A673 (cell line): Measurements from ENCODE around the gene ADAMTSL3. TPM values are rescaled to one million over a fixed set of nuclear protein-coding genes. Genes with fewer than 3 reads are reported as not detected.

Source experiments
- BruUV-seq: library from RNA; stranded (reverse); fragments of 400-500 nt; replicated peaks from 2 replicates; lab custom pipeline; 2021; lab: Mats Ljungman, UMichigan
- CTCF ChIA-PET: fragments of 300-600 bp; sonication (Branson Sonifier 250); formaldehyde crosslinking; loops from one replicate; lab custom pipeline; 2022; ENCODE audit warnings: antibody characterized with exemption; lab: Charles Lee
- POLR2A ChIA-PET: fragments of 300-600 bp; sonication (Branson Sonifier 250); formaldehyde crosslinking; loops from one replicate; lab custom pipeline; 2022; ENCODE audit warnings: antibody characterized with exemption; ENCODE audit not compliant: low non-redundant PET; lab: Charles Lee
- DNase-seq: peaks from one replicate; pipeline ENCODE4 v3.0.0-alpha.2; 2015; ENCODE audit warnings: low spot score
- H3K27ac ChIP-seq: fragments of 200-600 bp; sonication (generic); 2 replicates; pipeline ENCODE4 v1.5.1; 2016; ENCODE audit warnings: mixed run types, low read depth, mild to moderate bottlenecking, mixed read lengths, antibody characterized with exemption, low read length; ENCODE audit not compliant: poor library complexity, severe bottlenecking
- H3K27me3 ChIP-seq: fragments of 200-600 bp; sonication (generic); replicated peaks from 2 replicates; pipeline ENCODE4 v1.6.1; 2017; ENCODE audit warnings: mixed run types, low read depth, mild to moderate bottlenecking, mixed read lengths, antibody characterized with exemption, low read length; ENCODE audit not compliant: insufficient read depth, poor library complexity
- H3K36me3 ChIP-seq: fragments of 200-600 bp; sonication (generic); 2 replicates; pipeline ENCODE4 v1.6.1; 2016; ENCODE audit warnings: mixed run types, mild to moderate bottlenecking, mixed read lengths, antibody characterized with exemption, low read length; ENCODE audit not compliant: insufficient read depth, poor library complexity, severe bottlenecking
- H3K4me1 ChIP-seq: fragments of 200-600 bp; sonication (generic); 2 replicates; pipeline ENCODE4 v1.6.1; 2017; ENCODE audit warnings: mixed run types, mild to moderate bottlenecking, mixed read lengths, antibody characterized with exemption, low read length; ENCODE audit not compliant: insufficient read depth, poor library complexity, severe bottlenecking
- H3K4me3 ChIP-seq: fragments of 200-600 bp; sonication (generic); 2 replicates; pipeline ENCODE4 v1.5.1; 2016; ENCODE audit warnings: low read depth, mixed run types, mild to moderate bottlenecking, mixed read lengths, low read length; ENCODE audit not compliant: poor library complexity, severe bottlenecking
- H3K9me3 ChIP-seq: fragments of 200-600 bp; sonication (generic); 2 replicates; pipeline ENCODE4 v1.6.1; 2016; ENCODE audit warnings: mixed run types, low read depth, mild to moderate bottlenecking, mixed read lengths, antibody characterized with exemption, low read length; ENCODE audit not compliant: poor library complexity, severe bottlenecking
- EZH2 ChIP-seq: fragments of 200-600 bp; sonication (generic); IDR thresholded peaks from 2 replicates; pipeline ENCODE4 v1.6.1; 2017; ENCODE audit warnings: borderline replicate concordance, low read depth, mild to moderate bottlenecking, mixed read lengths, antibody characterized with exemption, low read length; ENCODE audit not compliant: poor library complexity, severe bottlenecking
- intact Hi-C: fragments of 100-400 bp; cut with micrococcal nuclease; formaldehyde crosslinking; loops from one replicate; pipeline ENCODE4 v1.10.0; 2022; ENCODE audit not compliant: unreplicated experiment
- total RNA-seq: library from RNA; stranded (reverse); gene quantifications from 2 replicates; pipeline ENCODE4 v1.2.3, GENCODE V29; 2021
- TF ChIP-seq, protein P1 (sequence below): fragments of 300-800, 200-600 bp; sonication (generic); conservative IDR thresholded peaks from 2 replicates; pipeline ENCODE4 v1.5.1; 2017; ENCODE audit warnings: low read depth, mild to moderate bottlenecking, antibody characterized with exemption, low read length, moderate library complexity, mixed read lengths

The ADAMTSL3 gene
- total RNA-seq, 1 experiment from 2014 or later: 0.95 TPM

DNA sequence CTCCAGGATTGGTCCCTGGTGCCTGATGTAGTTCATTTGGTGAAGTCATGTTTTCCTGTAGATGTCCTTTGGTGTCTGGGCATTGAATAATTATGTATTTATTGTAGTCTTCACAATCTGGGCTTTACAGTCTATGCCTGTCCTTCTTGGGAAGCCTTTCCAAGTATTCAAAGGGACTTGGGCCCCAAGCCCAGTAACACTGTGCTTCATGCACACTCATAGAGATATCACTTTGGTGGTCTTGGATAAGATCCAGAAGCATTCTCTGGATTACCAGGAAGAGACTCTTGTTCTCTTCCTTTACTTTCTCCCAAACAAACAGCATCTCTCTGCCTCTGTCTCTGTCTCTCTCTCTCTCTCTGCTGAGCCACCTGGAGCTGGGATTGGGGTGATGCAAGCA lies 300.6 kb downstream of the ADAMTSL3 start:
- Histone ChIP-seq H3K27ac (no peak overlapping the region), H3K4me3 (no peak overlapping the region), H3K9me3 (no peaks in the 10 kb centered on the region), H3K27me3 (no peaks in the 10 kb centered on the region), H3K4me1 (no peaks in the 10 kb centered on the region), H3K36me3 (no peaks in the 10 kb centered on the region)
- BruUV-seq: no TSS peak
- no peak for DNase-seq
- TF ChIP-seq EZH2: no peak
- TF ChIP-seq, protein P1, sequence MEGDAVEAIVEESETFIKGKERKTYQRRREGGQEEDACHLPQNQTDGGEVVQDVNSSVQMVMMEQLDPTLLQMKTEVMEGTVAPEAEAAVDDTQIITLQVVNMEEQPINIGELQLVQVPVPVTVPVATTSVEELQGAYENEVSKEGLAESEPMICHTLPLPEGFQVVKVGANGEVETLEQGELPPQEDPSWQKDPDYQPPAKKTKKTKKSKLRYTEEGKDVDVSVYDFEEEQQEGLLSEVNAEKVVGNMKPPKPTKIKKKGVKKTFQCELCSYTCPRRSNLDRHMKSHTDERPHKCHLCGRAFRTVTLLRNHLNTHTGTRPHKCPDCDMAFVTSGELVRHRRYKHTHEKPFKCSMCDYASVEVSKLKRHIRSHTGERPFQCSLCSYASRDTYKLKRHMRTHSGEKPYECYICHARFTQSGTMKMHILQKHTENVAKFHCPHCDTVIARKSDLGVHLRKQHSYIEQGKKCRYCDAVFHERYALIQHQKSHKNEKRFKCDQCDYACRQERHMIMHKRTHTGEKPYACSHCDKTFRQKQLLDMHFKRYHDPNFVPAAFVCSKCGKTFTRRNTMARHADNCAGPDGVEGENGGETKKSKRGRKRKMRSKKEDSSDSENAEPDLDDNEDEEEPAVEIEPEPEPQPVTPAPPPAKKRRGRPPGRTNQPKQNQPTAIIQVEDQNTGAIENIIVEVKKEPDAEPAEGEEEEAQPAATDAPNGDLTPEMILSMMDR: no peak
- CTCF ChIA-PET: no interaction called here
- POLR2A ChIA-PET: no interaction called here
- intact Hi-C loops: no loop called here

DNA sequence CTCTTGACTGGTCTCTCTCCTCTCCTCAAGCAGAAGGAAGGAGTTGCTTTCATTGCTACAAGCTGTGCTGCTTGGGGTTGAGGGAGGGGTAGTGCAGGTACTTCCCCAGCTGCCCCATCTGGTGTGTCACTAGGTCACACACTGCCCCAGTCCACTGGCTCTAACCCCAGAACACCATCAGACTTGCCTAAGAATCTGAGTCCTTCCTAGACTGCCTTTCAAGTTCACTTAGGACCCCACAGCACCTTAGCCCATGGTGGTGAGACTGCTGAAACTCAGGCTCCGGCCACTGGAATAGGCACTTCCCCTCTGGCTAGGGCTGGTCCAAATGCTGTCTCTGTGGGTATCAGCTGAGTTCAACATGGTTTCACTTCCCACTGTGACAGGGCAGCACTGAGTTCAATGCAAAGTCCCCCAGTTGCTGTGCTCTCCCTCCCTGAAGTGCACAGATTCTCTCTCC lies 301.9 kb downstream of the ADAMTSL3 start:
- intact Hi-C loops: no loop called here
- Histone ChIP-seq H3K27me3 (no peaks in the 10 kb centered on the region), H3K36me3 (no peaks in the 10 kb centered on the region), H3K27ac (no peak overlapping the region), H3K9me3 (no peaks in the 10 kb centered on the region), H3K4me1 (no peaks in the 10 kb centered on the region), H3K4me3 (no peak overlapping the region)
- TF ChIP-seq EZH2: no peak
- TF ChIP-seq, protein P1: no peak
- no peak for DNase-seq
- CTCF ChIA-PET: no interaction called here
- POLR2A ChIA-PET: no interaction called here
- no TSS peak for BruUV-seq

DNA sequence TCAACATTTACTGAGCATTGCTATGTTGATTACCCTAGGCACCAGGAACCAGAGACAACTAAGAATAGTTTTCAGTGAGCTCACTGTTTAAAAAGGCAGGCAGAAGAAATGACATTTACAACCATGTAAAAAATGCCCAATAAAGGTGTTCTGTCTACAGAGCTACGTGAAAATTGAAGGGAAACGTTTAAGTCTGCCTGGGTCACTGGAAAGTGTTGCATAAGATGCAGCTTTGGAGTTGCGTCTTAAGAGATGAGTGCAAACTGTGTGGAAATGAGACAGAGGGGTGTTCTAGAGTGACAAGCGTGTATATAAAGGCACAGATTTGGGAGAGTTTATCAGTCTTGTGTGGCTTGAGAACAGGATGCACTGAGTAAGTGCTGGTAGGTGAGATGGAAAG lies 303.0 kb downstream of the ADAMTSL3 start:
- BruUV-seq: no TSS peak
- Histone ChIP-seq H3K4me1 (no peaks in the 10 kb centered on the region), H3K27me3 (no peaks in the 10 kb centered on the region), H3K4me3 (no peak overlapping the region), H3K36me3 (no peaks in the 10 kb centered on the region), H3K9me3 (no peaks in the 10 kb centered on the region), H3K27ac (no peak overlapping the region)
- ChIA-PET POLR2A (no interaction called here), CTCF (no interaction called here)
- no peak for DNase-seq
- TF ChIP-seq, protein P1: no peak
- no peak for TF ChIP-seq EZH2
- intact Hi-C loops: no loop called here
